Measurements from ENCODE around the gene TDP1.

Gene TDP1

GRCh38 chr14:89956661-89957009 is 908 bp downstream of the TDP1 start:
- TF ChIP-seq CTCF (IDR thresholded peaks at IDR 0.05; ENCODE audit: low read depth, low read length), result no peak
- H3K4me3 ChIP-seq (ENCODE audit: low read depth, low read length), result peak overlapping the region; percentile 83

GRCh38 chr14:89957376-89957775 is 1.6 kb downstream of the TDP1 start:
- no peak for TF ChIP-seq CTCF (IDR thresholded peaks at IDR 0.05; ENCODE audit: low read depth, low read length)
- 0 out of 2 replicates have a peak overlapping the region, but pooled peaks have one; percentile 83 for H3K4me3 ChIP-seq (ENCODE audit: low read depth, low read length)

GRCh38 chr14:89957791-89958190 is 2.1 kb downstream of the TDP1 start:
- no peak overlapping the region for H3K4me3 ChIP-seq (ENCODE audit: low read depth, low read length)
- TF ChIP-seq CTCF (IDR thresholded peaks at IDR 0.05; ENCODE audit: low read depth, low read length), result no peak

- TF ChIP-seq CTCF (IDR thresholded peaks at IDR 0.05; ENCODE audit: low read depth, low read length), result no peak
- no peak overlapping the region for H3K4me3 ChIP-seq (ENCODE audit: low read depth, low read length)
These were observed 3.2 kb downstream of the TDP1 start for GRCh38 chr14:89958966-89959365.

GRCh38 chr14:89959853-89960445 is 4.2 kb downstream of the TDP1 start:
- no peak overlapping the region for H3K4me3 ChIP-seq (ENCODE audit: low read depth, low read length)
- TF ChIP-seq CTCF (IDR thresholded peaks at IDR 0.05; ENCODE audit: low read depth, low read length), result no peak

GRCh38 chr14:89960914-89961313 is 5.2 kb downstream of the TDP1 start:
- no peak overlapping the region for H3K4me3 ChIP-seq (ENCODE audit: low read depth, low read length)
- TF ChIP-seq CTCF (IDR thresholded peaks at IDR 0.05; ENCODE audit: low read depth, low read length), result no peak

- no peak overlapping the region for H3K4me3 ChIP-seq (ENCODE audit: low read depth, low read length)
These were observed 7.7 kb downstream of the TDP1 start for GRCh38 chr14:89963288-89963978.

More at GRCh38 chr14:89963288-89963978, 7.7 kb downstream of the TDP1 start:
- TF ChIP-seq CTCF (IDR thresholded peaks at IDR 0.05; ENCODE audit: low read depth, low read length), result no peak

Data from WI38 (cell line).